ENCODE measurements around the gene TTC3. TPM values are rescaled to one million over a fixed set of nuclear protein-coding genes. Genes with fewer than 3 reads are reported as not detected.

The TTC3 gene
- total and polyA plus RNA-seq, 10 of the 15 experiments (the other 5 are each of a cell fraction or from before 2014, with no cell fraction given), result 23.1 to 94.9 (median 72.7) TPM

DNA sequence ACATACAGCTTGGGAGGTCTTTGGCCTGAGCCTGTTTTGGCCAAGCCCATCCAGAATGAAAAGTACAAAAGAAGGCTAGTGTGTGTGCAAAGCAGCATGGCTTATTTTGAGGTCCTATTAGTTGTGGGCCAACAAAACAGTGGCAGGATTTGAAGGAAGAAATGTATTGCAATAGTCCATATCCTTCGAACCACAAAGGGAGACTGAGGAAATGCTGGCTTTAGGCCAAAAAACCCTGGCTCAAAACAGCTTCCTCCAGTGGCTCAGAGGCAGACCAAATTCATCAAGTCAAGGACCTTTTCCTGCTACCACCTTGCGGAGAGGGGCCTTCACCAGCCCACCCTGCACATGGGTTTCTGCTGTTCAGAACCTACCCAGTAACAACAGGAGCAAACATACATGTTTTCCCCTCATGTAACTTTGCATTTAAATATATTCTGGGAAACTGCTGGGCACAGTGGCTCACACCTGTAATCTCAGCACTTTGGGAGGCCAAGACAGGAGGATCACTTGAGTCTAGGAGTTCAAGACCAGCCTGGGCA lies 150.8 kb downstream of the TTC3 start (continued):
- TF ChIP-seq, protein P1, sequence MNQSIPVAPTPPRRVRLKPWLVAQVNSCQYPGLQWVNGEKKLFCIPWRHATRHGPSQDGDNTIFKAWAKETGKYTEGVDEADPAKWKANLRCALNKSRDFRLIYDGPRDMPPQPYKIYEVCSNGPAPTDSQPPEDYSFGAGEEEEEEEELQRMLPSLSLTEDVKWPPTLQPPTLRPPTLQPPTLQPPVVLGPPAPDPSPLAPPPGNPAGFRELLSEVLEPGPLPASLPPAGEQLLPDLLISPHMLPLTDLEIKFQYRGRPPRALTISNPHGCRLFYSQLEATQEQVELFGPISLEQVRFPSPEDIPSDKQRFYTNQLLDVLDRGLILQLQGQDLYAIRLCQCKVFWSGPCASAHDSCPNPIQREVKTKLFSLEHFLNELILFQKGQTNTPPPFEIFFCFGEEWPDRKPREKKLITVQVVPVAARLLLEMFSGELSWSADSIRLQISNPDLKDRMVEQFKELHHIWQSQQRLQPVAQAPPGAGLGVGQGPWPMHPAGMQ (IDR thresholded peaks at IDR 0.05; ENCODE audit: borderline replicate concordance), result no peak
- TF ChIP-seq CBFB (IDR thresholded peaks at IDR 0.05; ENCODE audit: low read depth), result no peak
- no peak for TF ChIP-seq TARDBP (IDR thresholded peaks at IDR 0.05; ENCODE audit: borderline replicate concordance)
- TF ChIP-seq EZH2 (IDR thresholded peaks at IDR 0.05; ENCODE audit: borderline replicate concordance, control insufficient read depth, low read depth, low read length), result no peak
- TF ChIP-seq SREBF1 (IDR thresholded peaks at IDR 0.05; ENCODE audit: low read length), result no peak
- no peak for TF ChIP-seq ZNF622 (IDR thresholded peaks at IDR 0.05)
- TF ChIP-seq, protein P2, sequence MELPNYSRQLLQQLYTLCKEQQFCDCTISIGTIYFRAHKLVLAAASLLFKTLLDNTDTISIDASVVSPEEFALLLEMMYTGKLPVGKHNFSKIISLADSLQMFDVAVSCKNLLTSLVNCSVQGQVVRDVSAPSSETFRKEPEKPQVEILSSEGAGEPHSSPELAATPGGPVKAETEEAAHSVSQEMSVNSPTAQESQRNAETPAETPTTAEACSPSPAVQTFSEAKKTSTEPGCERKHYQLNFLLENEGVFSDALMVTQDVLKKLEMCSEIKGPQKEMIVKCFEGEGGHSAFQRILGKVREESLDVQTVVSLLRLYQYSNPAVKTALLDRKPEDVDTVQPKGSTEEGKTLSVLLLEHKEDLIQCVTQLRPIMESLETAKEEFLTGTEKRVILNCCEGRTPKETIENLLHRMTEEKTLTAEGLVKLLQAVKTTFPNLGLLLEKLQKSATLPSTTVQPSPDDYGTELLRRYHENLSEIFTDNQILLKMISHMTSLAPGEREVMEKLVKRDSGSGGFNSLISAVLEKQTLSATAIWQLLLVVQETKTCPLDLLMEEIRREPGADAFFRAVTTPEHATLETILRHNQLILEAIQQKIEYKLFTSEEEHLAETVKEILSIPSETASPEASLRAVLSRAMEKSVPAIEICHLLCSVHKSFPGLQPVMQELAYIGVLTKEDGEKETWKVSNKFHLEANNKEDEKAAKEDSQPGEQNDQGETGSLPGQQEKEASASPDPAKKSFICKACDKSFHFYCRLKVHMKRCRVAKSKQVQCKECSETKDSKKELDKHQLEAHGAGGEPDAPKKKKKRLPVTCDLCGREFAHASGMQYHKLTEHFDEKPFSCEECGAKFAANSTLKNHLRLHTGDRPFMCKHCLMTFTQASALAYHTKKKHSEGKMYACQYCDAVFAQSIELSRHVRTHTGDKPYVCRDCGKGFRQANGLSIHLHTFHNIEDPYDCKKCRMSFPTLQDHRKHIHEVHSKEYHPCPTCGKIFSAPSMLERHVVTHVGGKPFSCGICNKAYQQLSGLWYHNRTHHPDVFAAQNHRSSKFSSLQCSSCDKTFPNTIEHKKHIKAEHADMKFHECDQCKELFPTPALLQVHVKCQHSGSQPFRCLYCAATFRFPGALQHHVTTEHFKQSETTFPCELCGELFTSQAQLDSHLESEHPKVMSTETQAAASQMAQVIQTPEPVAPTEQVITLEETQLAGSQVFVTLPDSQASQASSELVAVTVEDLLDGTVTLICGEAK (IDR thresholded peaks at IDR 0.05; ENCODE audit: borderline replicate concordance), result no peak
- TF ChIP-seq, protein P3, sequence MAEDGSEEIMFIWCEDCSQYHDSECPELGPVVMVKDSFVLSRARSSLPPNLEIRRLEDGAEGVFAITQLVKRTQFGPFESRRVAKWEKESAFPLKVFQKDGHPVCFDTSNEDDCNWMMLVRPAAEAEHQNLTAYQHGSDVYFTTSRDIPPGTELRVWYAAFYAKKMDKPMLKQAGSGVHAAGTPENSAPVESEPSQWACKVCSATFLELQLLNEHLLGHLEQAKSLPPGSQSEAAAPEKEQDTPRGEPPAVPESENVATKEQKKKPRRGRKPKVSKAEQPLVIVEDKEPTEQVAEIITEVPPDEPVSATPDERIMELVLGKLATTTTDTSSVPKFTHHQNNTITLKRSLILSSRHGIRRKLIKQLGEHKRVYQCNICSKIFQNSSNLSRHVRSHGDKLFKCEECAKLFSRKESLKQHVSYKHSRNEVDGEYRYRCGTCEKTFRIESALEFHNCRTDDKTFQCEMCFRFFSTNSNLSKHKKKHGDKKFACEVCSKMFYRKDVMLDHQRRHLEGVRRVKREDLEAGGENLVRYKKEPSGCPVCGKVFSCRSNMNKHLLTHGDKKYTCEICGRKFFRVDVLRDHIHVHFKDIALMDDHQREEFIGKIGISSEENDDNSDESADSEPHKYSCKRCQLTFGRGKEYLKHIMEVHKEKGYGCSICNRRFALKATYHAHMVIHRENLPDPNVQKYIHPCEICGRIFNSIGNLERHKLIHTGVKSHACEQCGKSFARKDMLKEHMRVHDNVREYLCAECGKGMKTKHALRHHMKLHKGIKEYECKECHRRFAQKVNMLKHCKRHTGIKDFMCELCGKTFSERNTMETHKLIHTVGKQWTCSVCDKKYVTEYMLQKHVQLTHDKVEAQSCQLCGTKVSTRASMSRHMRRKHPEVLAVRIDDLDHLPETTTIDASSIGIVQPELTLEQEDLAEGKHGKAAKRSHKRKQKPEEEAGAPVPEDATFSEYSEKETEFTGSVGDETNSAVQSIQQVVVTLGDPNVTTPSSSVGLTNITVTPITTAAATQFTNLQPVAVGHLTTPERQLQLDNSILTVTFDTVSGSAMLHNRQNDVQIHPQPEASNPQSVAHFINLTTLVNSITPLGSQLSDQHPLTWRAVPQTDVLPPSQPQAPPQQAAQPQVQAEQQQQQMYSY (CRISPR knock-in tag; IDR thresholded peaks at IDR 0.05), result no peak

Measured in GM12878 (cell line).